HPDE6-E6E7 (cell line): ENCODE results near the gene CBX7.
A peak's percentile ranks its signal among the peaks of the same experiment; 100 is the strongest.
"Not testable (repeated sequence)": the region's sequence is repeated elsewhere in the genome, so short reads cannot be mapped to it uniquely, and the experiment has no call there.

Experiments
- DNase-seq: peaks from one replicate; pipeline ENCODE4 v3.0.0; 2011; ENCODE audit warnings: missing footprints; ENCODE audit errors: extremely low spot score

Gene CBX7

DNA sequence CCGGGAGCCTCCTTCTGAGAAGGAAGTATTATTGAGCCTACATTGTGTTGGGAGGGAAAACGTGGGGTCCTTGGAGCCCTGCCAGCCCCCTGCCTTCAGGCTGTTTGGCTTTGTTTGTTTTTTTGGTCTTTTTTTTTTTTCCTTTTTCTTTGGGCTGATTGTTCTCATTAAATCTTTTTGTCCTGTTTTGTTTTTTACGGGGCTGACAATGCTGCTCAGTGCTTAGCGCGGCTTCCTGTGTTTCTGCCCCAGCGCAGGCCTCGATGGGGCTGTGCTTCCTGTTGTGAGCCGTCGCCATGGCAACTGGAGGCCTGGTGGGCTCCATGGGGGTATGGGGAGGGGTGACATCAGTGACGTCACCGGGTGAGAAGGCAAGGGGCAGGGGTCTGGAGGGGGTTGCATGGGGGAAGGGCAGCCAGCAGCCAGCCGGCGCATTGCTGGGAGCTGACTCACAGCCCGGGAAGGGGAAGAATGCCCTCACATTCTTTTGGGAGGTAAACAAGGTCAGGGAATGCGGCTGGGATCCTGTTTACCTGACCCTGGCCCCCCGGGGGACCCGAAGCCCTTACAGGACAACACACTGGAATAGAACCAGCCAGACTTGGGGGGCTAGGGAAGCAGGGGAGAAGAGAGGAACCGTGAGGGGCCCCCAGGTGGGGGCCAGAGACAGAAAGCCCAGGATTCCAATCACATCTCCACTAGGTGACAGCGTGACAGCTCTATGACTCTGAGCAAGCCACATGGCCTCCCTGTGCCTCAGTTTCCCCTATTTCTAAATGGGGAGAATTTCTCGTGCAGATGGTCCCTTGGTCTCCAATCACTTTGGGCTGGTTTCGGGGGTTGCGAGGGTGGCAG lies 22.2 kb upstream of the CBX7 start:
- DNase-seq = no peak

GRCh38 chr22:39173787-39174497 lies 21.5 kb upstream of the CBX7 start:
- no peak for DNase-seq

DNA sequence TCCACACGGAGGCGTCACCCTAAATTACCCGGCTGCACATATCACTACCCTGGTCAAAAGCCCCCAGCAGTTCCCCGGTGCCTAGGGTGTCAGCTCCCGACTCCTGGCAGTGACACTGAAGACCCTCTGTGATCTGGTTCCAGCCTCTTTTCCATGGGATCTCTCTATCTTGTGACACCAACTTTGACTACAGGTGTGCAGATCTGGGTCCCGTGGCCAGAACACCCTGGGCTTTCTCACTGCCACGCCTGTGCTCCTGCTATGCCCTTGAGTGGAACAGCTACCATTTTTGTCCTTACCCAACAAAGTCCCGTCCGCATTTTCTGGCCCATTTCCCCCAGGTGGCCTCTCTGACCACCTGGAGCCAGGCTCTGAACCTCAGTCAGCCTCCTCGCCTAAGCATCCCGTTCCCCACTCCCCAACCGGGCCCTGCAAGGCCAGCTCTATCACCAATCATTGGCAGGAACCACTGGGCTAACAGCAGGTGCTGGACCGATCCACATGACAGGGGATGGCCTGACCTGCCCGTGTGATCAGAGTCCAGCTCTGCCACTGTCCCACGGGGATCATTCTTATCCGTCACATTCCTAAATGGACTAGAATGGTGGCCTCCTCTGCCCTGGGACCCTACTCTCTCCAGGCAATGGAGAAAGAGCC lies 20.7 kb upstream of the CBX7 start:
- DNase-seq = no peak

DNA sequence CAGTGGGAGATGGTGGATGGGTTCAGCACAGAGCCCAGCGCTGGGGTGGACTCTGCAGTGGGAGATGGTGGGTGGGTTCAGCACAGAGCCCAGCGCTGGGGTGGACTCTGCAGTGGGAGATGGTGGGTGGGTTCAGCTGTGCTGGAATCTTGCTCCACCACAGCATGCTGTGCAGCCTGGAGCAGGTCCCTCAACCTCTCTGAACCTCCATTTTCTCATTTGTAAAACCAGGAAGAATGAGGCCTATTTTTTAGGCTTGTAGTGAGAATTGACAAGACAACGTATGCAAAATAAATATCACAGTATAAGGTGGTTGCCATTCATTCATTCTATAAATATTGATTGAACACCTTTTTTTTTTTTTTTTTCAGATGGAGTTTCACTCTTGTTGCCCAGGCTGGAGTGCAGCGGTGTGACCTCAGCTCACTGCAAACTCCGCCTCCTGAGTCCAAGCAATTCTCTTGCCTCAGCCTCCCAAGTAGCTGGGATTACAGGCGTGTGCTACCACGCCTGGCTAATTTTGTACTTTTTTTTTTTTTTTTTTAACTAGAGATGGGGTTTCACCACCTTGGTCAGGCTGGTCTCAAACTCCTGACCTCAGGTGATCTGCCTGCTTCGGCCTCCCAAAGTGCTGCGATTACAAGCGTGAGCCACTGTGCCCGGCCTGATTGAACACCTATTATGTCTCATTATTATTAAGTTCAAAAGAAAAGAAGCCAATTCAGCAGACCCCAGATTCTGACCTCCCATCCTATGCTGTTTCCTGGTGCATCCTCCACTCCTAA lies 20.0 kb upstream of the CBX7 start:
- not testable (repeated sequence) for DNase-seq

DNA sequence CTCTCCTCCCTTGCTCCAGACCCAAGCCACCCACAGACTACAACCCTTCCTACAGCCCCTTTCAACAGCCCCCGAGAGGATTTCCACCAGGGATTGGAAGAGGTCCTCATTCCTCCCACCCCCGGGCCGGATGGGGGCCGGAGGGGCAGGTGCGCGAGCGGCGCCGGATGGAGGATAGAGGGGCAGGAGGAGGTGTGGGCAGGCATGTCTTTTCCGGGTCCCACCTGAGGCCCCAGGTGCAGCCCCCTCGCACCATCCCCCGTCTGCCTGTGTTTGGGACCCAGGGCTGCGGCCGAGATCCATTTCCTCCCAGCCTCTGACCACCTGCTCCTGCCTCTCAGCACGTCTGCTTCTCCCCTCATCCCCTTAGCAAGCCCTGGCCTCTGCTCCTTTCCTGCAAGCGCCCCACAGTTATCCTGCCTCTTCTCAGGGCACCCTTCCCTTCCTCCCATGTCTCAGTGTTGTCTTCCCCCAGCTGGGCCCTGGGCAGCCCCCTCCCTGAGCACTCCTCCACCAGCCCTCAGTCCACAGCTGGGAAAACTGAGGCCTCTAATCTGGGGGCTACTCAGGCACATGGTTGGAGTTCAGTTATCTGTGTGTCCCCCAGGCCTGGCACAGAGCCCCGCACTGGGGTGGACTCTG lies 19.3 kb upstream of the CBX7 start:
- DNase-seq = no peak

- DNase-seq = peak; percentile 72
Measured at GRCh38 chr22:39170825-39171622, 18.5 kb upstream of the CBX7 start.

GRCh38 chr22:39169797-39170466 lies 17.5 kb upstream of the CBX7 start:
- no peak for DNase-seq

GRCh38 chr22:39166547-39166946 lies 14.1 kb upstream of the CBX7 start:
- no peak for DNase-seq

GRCh38 chr22:39156093-39156492 lies 3.6 kb upstream of the CBX7 start:
- not testable (repeated sequence) for DNase-seq

GRCh38 chr22:39155421-39155820 lies 2.9 kb upstream of the CBX7 start:
- no peak for DNase-seq

- no peak for DNase-seq
Measured at GRCh38 chr22:39153220-39153717, 789 bp upstream of the CBX7 start.

DNA sequence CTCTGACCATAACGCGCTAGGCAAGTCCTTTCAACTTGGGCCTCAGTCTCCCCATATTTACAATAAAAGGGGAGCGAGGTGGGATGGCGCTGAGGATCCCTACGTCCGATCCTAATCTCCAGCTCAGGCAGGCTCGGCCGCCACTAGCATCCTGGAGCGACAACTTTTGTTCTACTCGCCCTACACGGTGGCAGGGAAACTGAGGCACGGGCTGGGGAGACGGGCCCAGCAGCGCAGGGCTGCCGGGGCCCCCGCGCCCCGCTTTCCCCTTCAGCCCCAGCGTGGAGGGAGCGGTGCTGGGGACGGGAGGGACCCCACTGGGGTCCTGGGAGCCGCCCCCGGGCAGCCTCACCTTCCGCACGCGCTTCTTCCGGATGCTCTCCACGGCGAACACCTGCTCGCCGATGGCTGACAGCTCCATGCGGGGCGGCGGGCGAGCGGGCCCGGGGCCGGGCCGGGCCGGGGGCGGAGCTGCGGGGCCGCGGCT lies 413 bp downstream of the CBX7 start:
- DNase-seq = no peak

DNA sequence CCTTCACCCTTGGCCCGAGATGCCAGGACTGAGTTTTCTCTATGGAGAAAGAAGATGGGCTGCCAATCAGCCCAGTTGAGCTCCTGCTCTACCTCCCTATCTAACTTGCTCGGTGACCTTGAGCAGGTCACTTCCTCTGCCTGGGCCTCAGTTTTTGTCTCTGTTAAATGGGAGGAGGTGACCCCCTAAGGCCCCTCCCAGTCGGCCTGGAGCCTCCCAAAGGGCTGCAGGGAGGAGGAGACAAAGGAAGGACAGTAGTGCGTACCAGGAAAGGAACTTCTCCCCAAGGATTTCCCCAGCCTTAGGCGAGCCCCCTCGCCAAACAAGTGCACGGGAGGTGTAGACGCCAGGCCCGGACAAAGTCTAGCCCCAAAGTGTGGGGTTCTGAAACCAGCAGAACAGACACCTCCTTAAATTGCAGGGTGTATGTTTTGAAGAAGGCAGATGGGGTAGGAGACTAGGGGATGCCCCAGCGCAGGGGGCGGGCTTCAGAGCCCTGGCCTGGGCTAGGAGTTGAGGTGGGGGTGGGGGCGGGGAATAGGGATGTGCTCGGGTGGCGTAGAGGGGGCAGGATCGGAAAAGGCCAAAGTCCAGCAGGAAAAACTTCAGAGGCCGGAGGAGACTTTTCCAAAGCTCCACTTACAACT lies 1.0 kb downstream of the CBX7 start:
- DNase-seq = no peak

DNA sequence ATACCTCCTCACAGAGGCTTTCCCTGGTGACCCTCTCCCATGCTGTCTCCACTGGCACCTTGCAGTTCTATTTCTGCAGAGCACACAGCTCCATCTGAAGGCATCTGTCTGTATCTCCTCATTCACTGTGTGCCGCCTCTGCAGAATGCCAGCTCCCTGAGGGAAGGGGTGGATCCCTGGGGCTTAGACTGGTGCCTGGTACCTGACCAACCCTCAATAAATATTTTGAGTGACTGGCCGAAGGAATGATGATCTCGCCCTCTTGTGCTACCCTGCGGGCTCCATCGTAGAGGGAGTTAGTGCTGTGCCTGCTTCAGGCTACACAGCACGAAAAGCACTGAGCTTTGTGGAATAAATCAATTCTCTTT lies 1.6 kb downstream of the CBX7 start:
- DNase-seq = no peak

GRCh38 chr22:39149915-39150847 lies 2.3 kb downstream of the CBX7 start:
- no peak for DNase-seq

DNA sequence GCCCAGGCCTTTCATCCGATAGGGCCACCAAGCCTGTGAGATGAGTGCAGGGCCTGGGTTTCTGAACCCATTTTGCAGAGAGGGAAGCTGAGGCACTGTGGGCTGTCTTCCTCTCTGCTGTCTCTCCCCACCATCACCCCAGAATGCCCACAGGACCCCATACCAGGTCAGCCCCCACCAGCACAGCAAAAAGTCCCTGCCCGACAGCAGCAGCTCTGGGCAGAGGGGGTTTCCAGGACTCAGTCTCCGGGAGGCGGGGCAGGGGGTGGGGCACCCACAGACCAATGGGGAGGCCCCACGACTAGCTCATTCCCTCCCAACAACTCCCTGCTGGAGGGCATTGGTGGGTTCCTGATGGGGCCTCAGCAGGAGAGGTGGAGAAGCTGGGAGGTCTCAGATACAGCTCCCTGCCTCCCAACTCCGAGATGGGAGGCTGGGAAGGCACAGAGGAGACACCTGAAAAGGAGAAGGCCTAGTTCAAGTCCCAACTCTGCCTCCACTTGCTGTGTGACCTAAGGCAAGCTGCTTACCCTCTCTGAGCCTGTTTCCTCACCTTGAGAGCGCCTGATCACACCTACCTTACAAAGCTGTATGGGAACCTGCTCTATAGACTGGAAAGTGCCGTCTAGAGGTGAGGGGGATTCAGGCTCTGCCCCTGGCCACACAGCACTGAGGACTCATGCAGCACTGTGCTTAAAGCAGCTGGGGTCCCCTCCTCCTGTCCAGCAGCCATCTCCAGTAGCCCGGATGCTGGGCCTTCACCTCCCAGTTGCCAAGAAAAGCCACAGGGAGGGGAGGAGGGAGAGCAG lies 3.5 kb downstream of the CBX7 start:
- no peak for DNase-seq
